SK-MEL-5 (cell line): Measurements from ENCODE around the gene ADRB1. TPM values are rescaled to one million over a fixed set of nuclear protein-coding genes. Genes with fewer than 3 reads are reported as not detected.

ENCODE experiments used
- DNase-seq: peaks from one replicate; pipeline ENCODE4 v3.0.0-alpha.2; 2016; ENCODE audit warnings: low read depth, low spot score
- in situ Hi-C: cut with HindIII; loops from 2 replicates; pipeline ENCODE4 v1.10.0; 2016; ENCODE audit warnings: low sequenced_read_pairs, high pct_unique_total_duplicates, low pct_unique_long_range_greater_than_20kb
- polyA plus RNA-seq, 2 experiments: library from polyadenylated mRNA; depleted of rRNA; stranded (reverse); fragments of >200 nt; gene quantifications; 2 replicates each; pipeline ENCODE4 v1.2.3, GENCODE V29; 2015
- total RNA-seq: library from RNA; depleted of rRNA; stranded (reverse); fragments of >200 nt; shearing (Covaris generic); gene quantifications from 2 replicates; pipeline ENCODE4 v1.2.3, GENCODE V29; 2014; rRNA removed

ADRB1 gene
- 2.9 and 3.3 TPM in 2 replicates for total RNA-seq
- 2.4 and 2.8 TPM in 2 replicates for polyA plus RNA-seq (2015; cell fraction: cytosol; rRNA removed)
- 1.2 and 4.2 TPM in 2 replicates for polyA plus RNA-seq (2015; cell fraction: nucleus; rRNA removed)

- in situ Hi-C loops, result no loop called here
- DNase-seq, result peak; percentile 78
Observed at GRCh38 chr10:114043532-114044246, at the start of gene ADRB1. Gene ADRB1, plus strand, starts transcription at chr10:114043866. Its CDS starts 267 bp downstream, at chr10:114044133.

- DNase-seq, result no peak
- in situ Hi-C loops, result no loop called here
Observed at GRCh38 chr10:113995201-113995600, 48.5 kb upstream of the ADRB1 start.

- in situ Hi-C loops, result no loop called here
- no peak for DNase-seq
Observed at GRCh38 chr10:113997428-113997827, 46.2 kb upstream of the ADRB1 start.

- in situ Hi-C loops, result no loop called here
- DNase-seq, result no peak
Observed at GRCh38 chr10:113999531-113999930, 44.1 kb upstream of the ADRB1 start.

- DNase-seq, result no peak
- in situ Hi-C loops, result no loop called here
Observed at GRCh38 chr10:114000457-114001010, 43.1 kb upstream of the ADRB1 start.

GRCh38 chr10:114002422-114002821, 41.2 kb upstream of the ADRB1 start:
- peak; percentile 8 for DNase-seq
- in situ Hi-C loops, result no loop called here

- in situ Hi-C loops, result no loop called here
- DNase-seq, result no peak
Observed at GRCh38 chr10:114003161-114003941, 40.3 kb upstream of the ADRB1 start.

GRCh38 chr10:114009281-114009996, 34.2 kb upstream of the ADRB1 start:
- DNase-seq, result no peak
- in situ Hi-C loops, result no loop called here

- in situ Hi-C loops, result no loop called here
- DNase-seq, result no peak
Observed at GRCh38 chr10:114010316-114010715, 33.4 kb upstream of the ADRB1 start.

GRCh38 chr10:114012650-114013049, 31.0 kb upstream of the ADRB1 start:
- no peak for DNase-seq
- in situ Hi-C loops, result no loop called here

- in situ Hi-C loops, result no loop called here
- DNase-seq, result no peak
Observed at GRCh38 chr10:114015708-114016107, 28.0 kb upstream of the ADRB1 start.

GRCh38 chr10:114017271-114017670, 26.4 kb upstream of the ADRB1 start:
- in situ Hi-C loops, result no loop called here

GRCh38 chr10:114017873-114018272, 25.8 kb upstream of the ADRB1 start:
- DNase-seq, result no peak
- in situ Hi-C loops, result no loop called here

More at GRCh38 chr10:114017271-114017670, 26.4 kb upstream of the ADRB1 start:
- DNase-seq, result no peak

GRCh38 chr10:114019226-114019625, 24.4 kb upstream of the ADRB1 start:
- DNase-seq, result no peak
- in situ Hi-C loops, result no loop called here

GRCh38 chr10:114021154-114021553, 22.5 kb upstream of the ADRB1 start:
- in situ Hi-C loops, result no loop called here
- DNase-seq, result no peak

GRCh38 chr10:114021717-114022680, 21.7 kb upstream of the ADRB1 start:
- in situ Hi-C loops, result no loop called here
- no peak for DNase-seq
